PFSK-1 (cell line): ENCODE results near the gene USP2.

Experiments
- FOXP2 ChIP-seq: optimal IDR thresholded peaks from 2 replicates; pipeline ENCODE3; 2011; ENCODE audit warnings: borderline replicate concordance, control low read depth, inconsistent platforms; ENCODE audit not compliant: insufficient read depth; ENCODE audit errors: extremely low read length, extremely low read depth
- POLR2AphosphoS5 ChIP-seq: IDR thresholded peaks from 2 replicates; pipeline ENCODE4 v1.6.1; 2012; ENCODE audit warnings: low read depth, mild to moderate bottlenecking, control low read depth, low read length, moderate library complexity
- SIN3A ChIP-seq: IDR thresholded peaks from 2 replicates; pipeline ENCODE4 v1.6.1; 2012; ENCODE audit warnings: mild to moderate bottlenecking, low read length, moderate library complexity, borderline replicate concordance; ENCODE audit not compliant: insufficient read depth
- TAF1 ChIP-seq: IDR thresholded peaks from 2 replicates; pipeline ENCODE4 v1.6.1; 2012; ENCODE audit warnings: low read length, control low read depth, borderline replicate concordance; ENCODE audit not compliant: insufficient read depth
- TF ChIP-seq, protein P1 (sequence below), 2 experiments: IDR thresholded peaks; 2 replicates each; pipeline versions ENCODE4 v1.6.1 to v1.8.0; 2011 to 2012; ENCODE audit warnings: low read depth in 2 of 2, low read length in 2 of 2, control low read depth in 1 of 2, inconsistent platforms in 1 of 2, mild to moderate bottlenecking in 1 of 2, moderate library complexity in 1 of 2; ENCODE audit not compliant: insufficient read depth in 1 of 2

USP2 gene

DNA sequence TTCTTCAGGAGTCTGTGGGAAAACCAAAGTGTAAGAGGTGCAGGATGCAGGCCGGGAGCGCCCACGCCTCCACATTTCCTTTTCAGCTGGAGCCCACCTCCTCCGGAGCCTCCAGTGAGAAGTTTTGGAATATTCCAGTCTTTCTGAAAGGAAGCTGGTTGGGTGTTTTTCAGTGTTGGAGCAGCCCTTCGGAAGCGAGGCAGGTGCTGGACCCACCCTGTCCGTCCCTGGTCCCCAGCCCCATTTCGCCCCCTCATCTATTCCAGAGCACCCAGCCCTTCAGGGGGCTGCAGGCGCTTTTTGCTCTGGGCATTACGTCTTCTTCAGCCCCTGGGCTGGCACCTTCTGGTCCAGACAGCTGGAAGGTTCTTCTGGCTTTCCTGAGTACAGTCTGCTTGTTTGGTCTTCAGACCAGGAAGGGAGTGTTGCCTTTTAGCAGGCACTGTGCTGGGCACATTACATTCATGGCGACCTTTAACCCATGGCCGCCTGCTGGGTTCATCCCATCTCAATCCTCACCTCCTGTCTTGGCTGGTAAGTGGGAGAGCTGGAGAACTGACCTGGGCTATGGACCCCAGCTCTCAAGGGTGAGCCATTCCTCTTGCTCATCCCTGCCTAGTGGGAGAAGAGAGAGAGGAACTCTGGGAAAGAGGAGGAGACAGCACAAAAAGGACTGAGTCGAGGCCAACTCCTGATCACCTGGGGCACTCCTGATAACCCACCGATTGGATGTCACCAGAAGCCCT lies 42.2 kb upstream of the USP2 start:
- TF ChIP-seq FOXP2 (no peak), SIN3A (no peak), TAF1 (no peak), POLR2AphosphoS5 (no peak)
- TF ChIP-seq, protein P1, sequence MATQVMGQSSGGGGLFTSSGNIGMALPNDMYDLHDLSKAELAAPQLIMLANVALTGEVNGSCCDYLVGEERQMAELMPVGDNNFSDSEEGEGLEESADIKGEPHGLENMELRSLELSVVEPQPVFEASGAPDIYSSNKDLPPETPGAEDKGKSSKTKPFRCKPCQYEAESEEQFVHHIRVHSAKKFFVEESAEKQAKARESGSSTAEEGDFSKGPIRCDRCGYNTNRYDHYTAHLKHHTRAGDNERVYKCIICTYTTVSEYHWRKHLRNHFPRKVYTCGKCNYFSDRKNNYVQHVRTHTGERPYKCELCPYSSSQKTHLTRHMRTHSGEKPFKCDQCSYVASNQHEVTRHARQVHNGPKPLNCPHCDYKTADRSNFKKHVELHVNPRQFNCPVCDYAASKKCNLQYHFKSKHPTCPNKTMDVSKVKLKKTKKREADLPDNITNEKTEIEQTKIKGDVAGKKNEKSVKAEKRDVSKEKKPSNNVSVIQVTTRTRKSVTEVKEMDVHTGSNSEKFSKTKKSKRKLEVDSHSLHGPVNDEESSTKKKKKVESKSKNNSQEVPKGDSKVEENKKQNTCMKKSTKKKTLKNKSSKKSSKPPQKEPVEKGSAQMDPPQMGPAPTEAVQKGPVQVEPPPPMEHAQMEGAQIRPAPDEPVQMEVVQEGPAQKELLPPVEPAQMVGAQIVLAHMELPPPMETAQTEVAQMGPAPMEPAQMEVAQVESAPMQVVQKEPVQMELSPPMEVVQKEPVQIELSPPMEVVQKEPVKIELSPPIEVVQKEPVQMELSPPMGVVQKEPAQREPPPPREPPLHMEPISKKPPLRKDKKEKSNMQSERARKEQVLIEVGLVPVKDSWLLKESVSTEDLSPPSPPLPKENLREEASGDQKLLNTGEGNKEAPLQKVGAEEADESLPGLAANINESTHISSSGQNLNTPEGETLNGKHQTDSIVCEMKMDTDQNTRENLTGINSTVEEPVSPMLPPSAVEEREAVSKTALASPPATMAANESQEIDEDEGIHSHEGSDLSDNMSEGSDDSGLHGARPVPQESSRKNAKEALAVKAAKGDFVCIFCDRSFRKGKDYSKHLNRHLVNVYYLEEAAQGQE (IDR thresholded peaks at IDR 0.05; ENCODE audit: insufficient read depth in 1 of 2, low read depth in 2 of 2, low read length in 2 of 2): no peak

DNA sequence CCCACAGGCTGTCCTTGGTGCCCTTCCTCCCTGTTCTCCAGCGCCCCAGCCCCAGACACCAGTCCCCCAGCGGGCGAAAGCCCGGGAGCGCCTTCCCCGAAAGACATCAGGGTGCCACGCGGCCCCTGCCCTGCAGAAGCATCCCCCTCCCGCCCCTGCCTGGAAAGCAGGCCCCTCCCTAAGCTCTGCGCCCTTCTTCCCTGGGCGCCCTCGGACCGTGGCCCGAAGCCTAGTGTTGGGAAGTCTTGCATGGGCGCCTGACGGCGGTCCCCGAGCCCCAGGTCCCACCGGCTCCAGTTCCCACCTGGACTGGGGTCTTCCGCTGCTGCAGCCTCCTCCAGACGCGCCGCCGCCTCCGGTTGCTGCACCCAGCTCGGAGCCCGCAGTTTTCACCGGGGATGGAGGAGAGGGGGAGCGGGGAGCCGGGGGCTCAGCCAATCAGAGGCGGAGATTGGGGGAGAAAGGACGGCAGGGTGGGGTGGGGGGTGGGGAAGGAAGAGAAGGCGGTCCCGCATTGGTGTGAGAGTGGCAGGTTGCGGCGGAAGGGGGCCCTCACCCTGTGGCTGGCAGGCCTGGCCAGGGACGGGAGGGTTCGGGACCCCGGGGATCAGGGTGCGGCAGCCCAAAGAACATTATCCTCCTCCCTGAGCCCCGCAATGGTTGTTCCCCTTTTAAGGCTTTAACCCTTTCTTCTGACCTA lies 41.5 kb upstream of the USP2 start, which contains the start of gene THY1:
Gene THY1, minus strand, starts transcription at position 364 of the 700 bp plus-strand sequence. CDS start 2,267 bp downstream, outside the sequence.
- TF ChIP-seq, protein P1 (IDR thresholded peaks at IDR 0.05; ENCODE audit: insufficient read depth in 1 of 2, low read depth in 2 of 2, low read length in 2 of 2): no peak
- TF ChIP-seq TAF1 (no peak), FOXP2 (no peak), POLR2AphosphoS5 (no peak), SIN3A (no peak)

DNA sequence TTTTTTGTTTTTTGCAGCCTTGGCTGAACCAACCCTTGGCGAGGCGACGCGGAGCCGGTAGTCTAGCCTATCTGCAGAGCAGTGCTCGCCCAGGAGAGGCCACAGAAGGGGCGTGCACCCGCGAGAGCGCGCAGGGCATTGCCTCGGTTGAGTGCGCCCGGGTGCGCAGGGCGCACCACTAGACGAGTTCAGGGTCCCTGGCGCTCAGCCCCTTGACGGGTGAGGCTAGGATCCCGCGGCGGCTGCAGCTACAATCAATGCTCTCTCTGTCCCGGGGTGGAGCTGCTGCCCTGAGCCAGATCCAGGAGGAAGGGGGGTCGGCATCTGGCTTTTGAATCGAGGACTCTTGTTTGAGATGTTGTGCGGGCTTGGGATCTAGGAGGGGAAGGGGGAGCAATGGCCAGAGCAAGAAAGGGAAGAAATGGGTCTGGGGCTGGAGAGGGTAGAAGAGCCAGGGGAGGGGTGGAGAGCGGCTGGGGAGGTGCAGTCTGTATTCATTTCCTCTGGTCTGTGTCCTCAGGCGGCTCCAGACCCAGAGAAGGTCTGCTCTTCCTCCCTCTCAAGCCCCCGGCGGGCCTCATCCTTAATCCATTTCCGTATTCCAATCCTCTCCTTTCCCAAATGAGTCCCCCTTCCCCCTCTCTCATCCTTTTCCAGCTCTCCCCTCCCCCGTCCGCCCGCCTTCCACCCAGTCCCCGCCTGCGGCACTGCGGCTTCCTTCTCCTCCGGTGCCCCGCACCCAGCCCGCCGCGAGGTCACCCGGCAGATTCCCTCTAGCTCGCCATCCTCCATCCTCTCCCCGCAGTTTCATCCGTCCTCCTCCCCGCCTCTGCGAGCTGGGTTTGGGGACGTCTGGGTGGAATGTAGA lies 40.7 kb upstream of the USP2 start:
- TF ChIP-seq SIN3A (no peak), FOXP2 (no peak), TAF1 (no peak), POLR2AphosphoS5 (no peak)
- TF ChIP-seq, protein P1 (IDR thresholded peaks at IDR 0.05; ENCODE audit: insufficient read depth in 1 of 2, low read depth in 2 of 2, low read length in 2 of 2): no peak

DNA sequence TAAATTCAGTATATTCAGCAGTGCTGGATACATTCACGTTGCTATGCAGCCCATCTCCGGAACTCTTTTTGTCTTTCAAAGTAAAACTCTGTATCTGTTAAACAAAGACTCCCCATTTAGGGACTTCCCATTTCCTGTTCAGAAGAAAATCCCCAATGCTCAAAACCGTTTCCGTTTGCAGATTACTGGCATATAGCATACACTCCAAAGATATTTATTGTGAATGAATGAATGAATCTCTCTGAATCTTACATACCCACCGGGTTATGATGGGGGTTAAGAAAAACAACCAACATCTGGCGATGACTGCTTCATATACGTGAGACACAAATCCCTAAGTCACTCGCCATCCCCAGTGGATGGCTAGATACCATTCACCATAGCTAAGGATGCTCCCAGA lies 39.9 kb upstream of the USP2 start:
- TF ChIP-seq POLR2AphosphoS5 (no peak), FOXP2 (no peak), TAF1 (no peak), SIN3A (no peak)
- TF ChIP-seq, protein P1 (IDR thresholded peaks at IDR 0.05; ENCODE audit: insufficient read depth in 1 of 2, low read depth in 2 of 2, low read length in 2 of 2): no peak
